IMR-90 (cell line): ENCODE measurements around the gene KCTD10. TPM values are rescaled to one million over a fixed set of nuclear protein-coding genes. Genes with fewer than 3 reads are reported as not detected.

Experiments
- ATAC-seq: fragments of 200-7000 bp; cut with Tn5 transposase; 2 replicates; pipeline ENCODE4 v1.9.1; 2020; ENCODE audit warnings: low read depth, mild to moderate bottlenecking, moderate library complexity
- BruUV-seq: library from RNA; stranded (reverse); fragments of 400-500 nt; replicated peaks from 2 replicates; lab custom pipeline; 2021; lab: Mats Ljungman, UMichigan
- CTCF ChIA-PET: fragments of 300-600 bp; formaldehyde crosslinking; extraction: SDS; loops from one replicate; lab custom pipeline; 2021; ENCODE audit warnings: antibody characterized with exemption; lab: Yijun Ruan, JAX
- POLR2A ChIA-PET: fragments of 300-600 bp; sonication (Branson Sonifier 250); formaldehyde crosslinking; loops from one replicate; lab custom pipeline; 2022; ENCODE audit warnings: antibody characterized with exemption; ENCODE audit not compliant: unreplicated experiment; lab: Charles Lee
- DNase-seq: peaks from one replicate; pipeline ENCODE4 v3.0.0; 2013
- H2AFZ ChIP-seq: replicated peaks from 2 replicates; pipeline ENCODE3; 2013; ENCODE audit warnings: low read length, mild to moderate bottlenecking; ENCODE audit not compliant: poor library complexity
- H2AK5ac ChIP-seq: 2 replicates; pipeline ENCODE4 v1.6.1; 2013; ENCODE audit warnings: low read depth, low read length, inconsistent platforms
- H2AK9ac ChIP-seq: replicated peaks from 2 replicates; pipeline ENCODE3; 2013; ENCODE audit warnings: mild to moderate bottlenecking, low read depth, low read length, moderate library complexity; ENCODE audit not compliant: poor library complexity
- H2BK120ac ChIP-seq: 2 replicates; pipeline ENCODE4 v1.6.1; 2013; ENCODE audit warnings: low read depth, low read length, inconsistent platforms
- H2BK15ac ChIP-seq: 3 replicates; pipeline ENCODE4 v1.6.1; 2013; ENCODE audit warnings: low read depth, low read length, inconsistent platforms
- H2BK20ac ChIP-seq: 2 replicates; pipeline ENCODE4 v1.6.1; 2013; ENCODE audit warnings: low read depth, mild to moderate bottlenecking, inconsistent platforms, low read length, moderate library complexity
- H2BK5ac ChIP-seq: 2 replicates; pipeline ENCODE4 v1.6.1; 2013; ENCODE audit warnings: mild to moderate bottlenecking, low read depth, low read length, inconsistent platforms; ENCODE audit not compliant: poor library complexity, severe bottlenecking
- H3K14ac ChIP-seq: replicated peaks from 2 replicates; pipeline ENCODE4 v1.6.1; 2013; ENCODE audit warnings: low read depth, low read length, inconsistent platforms
- H3K18ac ChIP-seq: 2 replicates; pipeline ENCODE4 v1.6.1; 2013; ENCODE audit warnings: low read depth, low read length, control low read depth
- H3K23ac ChIP-seq: 2 replicates; pipeline ENCODE4 v1.6.1; 2013; ENCODE audit warnings: low read depth, low read length, inconsistent platforms
- H3K27ac ChIP-seq: 2 replicates; pipeline ENCODE4 v1.5.1; 2013; ENCODE audit warnings: mild to moderate bottlenecking, control low read depth, low read length; ENCODE audit not compliant: insufficient read depth
- H3K27me3 ChIP-seq: 2 replicates; pipeline ENCODE4 v1.6.1; 2013; ENCODE audit warnings: low read length; ENCODE audit not compliant: control insufficient read depth, insufficient read depth
- H3K36me3 ChIP-seq: 2 replicates; pipeline ENCODE4 v1.6.1; 2013; ENCODE audit warnings: low read length, mixed read lengths; ENCODE audit not compliant: control insufficient read depth, insufficient read depth
- H3K4ac ChIP-seq: 2 replicates; pipeline ENCODE4 v1.6.1; 2013; ENCODE audit warnings: low read depth, low read length, inconsistent platforms
- H3K4me1 ChIP-seq: 2 replicates; pipeline ENCODE4 v1.6.1; 2013; ENCODE audit warnings: low read length, mixed read lengths; ENCODE audit not compliant: control insufficient read depth, insufficient read depth
- H3K4me2 ChIP-seq: 2 replicates; pipeline ENCODE4 v1.6.1; 2013; ENCODE audit warnings: low read depth, mild to moderate bottlenecking, control low read depth, low read length, moderate library complexity
- H3K4me3 ChIP-seq: 2 replicates; pipeline ENCODE4 v1.5.1; 2013; ENCODE audit warnings: low read depth, mild to moderate bottlenecking, control low read depth, low read length, moderate library complexity; ENCODE audit not compliant: insufficient read depth
- H3K56ac ChIP-seq: 2 replicates; pipeline ENCODE4 v1.6.1; 2013; ENCODE audit warnings: low read length, inconsistent platforms; ENCODE audit not compliant: insufficient read depth; ENCODE audit errors: extremely low read depth
- H3K79me1 ChIP-seq, 2 experiments: 2 replicates each; pipeline ENCODE4 v1.6.1; 2013; ENCODE audit warnings: low read length in 2 of 2, inconsistent platforms in 1 of 2, low read depth in 1 of 2
- H3K9ac ChIP-seq: 2 replicates; pipeline ENCODE4 v1.6.1; 2013; ENCODE audit warnings: low read depth, low read length, control low read depth
- H3K9me1 ChIP-seq: 2 replicates; pipeline ENCODE4 v1.6.1; 2013; ENCODE audit warnings: low read length, inconsistent platforms; ENCODE audit not compliant: insufficient read depth
- H3K9me3 ChIP-seq: 2 replicates; pipeline ENCODE4 v1.6.1; 2013; ENCODE audit warnings: low read length; ENCODE audit not compliant: control insufficient read depth, insufficient read depth
- H4K20me1 ChIP-seq: 2 replicates; pipeline ENCODE4 v1.6.1; 2013; ENCODE audit warnings: low read length, inconsistent platforms; ENCODE audit not compliant: insufficient read depth
- H4K5ac ChIP-seq: 2 replicates; pipeline ENCODE4 v1.6.1; 2013; ENCODE audit warnings: mild to moderate bottlenecking, low read depth, low read length, control low read depth
- H4K8ac ChIP-seq, 2 experiments: 2 replicates each; pipeline ENCODE4 v1.6.1; 2013; ENCODE audit warnings: low read depth in 2 of 2, low read length in 2 of 2, control low read depth in 1 of 2, inconsistent platforms in 1 of 2
- H4K91ac ChIP-seq: 2 replicates; pipeline ENCODE4 v1.6.1; 2013; ENCODE audit warnings: low read depth, low read length, inconsistent platforms; ENCODE audit not compliant: insufficient read depth
- CHD1 ChIP-seq: IDR thresholded peaks from 2 replicates; pipeline ENCODE4 v1.6.1; 2012; ENCODE audit warnings: low read depth, low read length, improper control_type of control experiment
- FOS ChIP-seq: fragments of 150-350 bp; IDR thresholded peaks from 2 replicates; pipeline ENCODE4 v1.6.1; 2016; ENCODE audit warnings: low read depth, low read length
- MAFK ChIP-seq: IDR thresholded peaks from 2 replicates; pipeline ENCODE4 v1.6.1; 2012; ENCODE audit warnings: low read depth, low read length, improper control_type of control experiment
- MAZ ChIP-seq: IDR thresholded peaks from 2 replicates; pipeline ENCODE4 v1.6.1; 2012; ENCODE audit warnings: low read depth, mild to moderate bottlenecking, low read length, improper control_type of control experiment, moderate library complexity, borderline replicate concordance
- NFE2L2 ChIP-seq: fragments of 150-350 bp; IDR thresholded peaks from 2 replicates; pipeline ENCODE4 v1.6.1; 2016; ENCODE audit warnings: low read depth, mild to moderate bottlenecking, low read length
- POLR2A ChIP-seq: IDR thresholded peaks from 2 replicates; pipeline ENCODE4 v1.6.1; 2012; ENCODE audit warnings: mild to moderate bottlenecking, low read depth, low read length
- RAD21 ChIP-seq: IDR thresholded peaks from 2 replicates; pipeline ENCODE4 v1.6.1; 2012; ENCODE audit warnings: low read length, improper control_type of control experiment
- RFX5 ChIP-seq: IDR thresholded peaks from 2 replicates; pipeline ENCODE4 v1.8.0; 2012; ENCODE audit warnings: low read depth, mild to moderate bottlenecking, low read length, moderate library complexity
- SMC3 ChIP-seq: fragments of 150-350 bp; IDR thresholded peaks from 2 replicates; pipeline ENCODE4 v1.6.1; 2016; ENCODE audit warnings: low read depth, mild to moderate bottlenecking, antibody characterized with exemption, low read length, moderate library complexity
- WGBS, 2 experiments: methylation state at CpG; one replicate each; pipeline versions ENCODE4 v1.1.5 to v1.1.7; 2013; ENCODE audit warnings: missing lambda C conversion rate in 2 of 2; ENCODE audit not compliant: insufficient read length in 1 of 2; ENCODE audit errors: extremely low coverage in 2 of 2; 5-methylcytosine and 5-hydroxymethylcytosine counted together
- dilution Hi-C: fragments of 300-500 bp; cut with HindIII; formaldehyde crosslinking; loops from one replicate; pipeline ENCODE4 v1.14.3; 2018; ENCODE audit warnings: low sequenced_read_pairs; ENCODE audit not compliant: unreplicated experiment
- in situ Hi-C: fragments of 300-500 bp; cut with MboI; formaldehyde crosslinking; loops from 3 replicates; pipeline ENCODE4 v1.14.3; 2019; ENCODE audit warnings: low sequenced_read_pairs, inconsistent platforms, mixed read lengths
- intact Hi-C: fragments of 100-400 bp; cut with micrococcal nuclease; formaldehyde crosslinking; loops from 2 replicates; pipeline ENCODE4 v1.10.0; 2022
- polyA plus RNA-seq, 3 experiments: library from polyadenylated mRNA; depleted of rRNA; stranded (reverse); fragments of >200 nt; gene quantifications; 2 replicates each; pipeline ENCODE4 v1.2.3, GENCODE V29; 2012; ENCODE audit warnings: low replicate concordance in 1 of 3
- total RNA-seq: library from RNA; depleted of rRNA; stranded (reverse); fragments of >200 nt; gene quantifications from 2 replicates; pipeline ENCODE4 v1.2.3, GENCODE V29; 2012
- TF ChIP-seq, protein P1 (sequence below): conservative IDR thresholded peaks from 2 replicates; pipeline ENCODE4 v1.5.1; 2012; ENCODE audit warnings: mild to moderate bottlenecking, low read depth, low read length, improper control_type of control experiment
- TF ChIP-seq, protein P2 (sequence below): fragments of 150-350 bp; IDR thresholded peaks from 2 replicates; pipeline ENCODE4 v1.6.1; 2017; ENCODE audit warnings: mild to moderate bottlenecking, antibody characterized with exemption, low read length, low read depth

Gene KCTD10
- total and polyA plus RNA-seq, 2 of the 4 experiments (the other 2 are of a cell fraction) = 72.1 to 88.4 TPM

DNA sequence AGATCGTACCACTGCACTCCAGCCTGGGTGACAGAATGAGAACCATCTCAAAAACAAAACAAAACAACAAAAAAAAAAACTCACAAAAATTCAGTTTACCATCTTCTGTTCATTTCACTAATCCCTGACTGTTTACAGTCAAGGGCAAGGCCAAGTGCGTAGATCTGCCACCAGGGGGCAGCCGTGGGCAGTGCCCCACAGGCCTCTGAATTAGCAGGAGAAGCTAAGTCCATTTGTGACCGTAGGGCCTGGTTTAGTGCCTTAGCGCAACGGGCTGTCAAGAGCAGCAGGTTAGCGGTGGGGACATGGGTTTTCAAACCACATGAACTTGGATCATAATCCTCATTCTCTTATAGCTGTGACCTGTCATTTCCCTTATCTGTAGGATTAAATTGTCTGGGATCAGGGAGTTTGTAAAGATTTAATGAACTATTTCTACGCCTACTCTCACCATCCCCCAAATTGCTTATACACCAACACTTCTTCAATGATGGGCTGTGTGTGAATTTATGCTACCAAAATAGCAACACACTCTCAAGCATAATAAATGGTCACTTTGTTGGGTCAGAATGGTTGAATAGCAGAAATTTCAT is 49.0 kb downstream of the KCTD10 start:
- Histone ChIP-seq H2BK5ac (no peak overlapping the region), H2BK15ac (no peak overlapping the region), H4K5ac (no peak overlapping the region), H3K4me1 (no peaks in the 10 kb centered on the region), H3K27ac (no peak overlapping the region), H3K18ac (no peak overlapping the region), H2AFZ (peak overlapping the region; percentile 79), H4K8ac (no peak overlapping the region), H3K4ac (no peak overlapping the region), H3K4me3 (no peak overlapping the region), H3K27me3 (peaks cover 13% of the 10 kb centered on the region; the same call in 1 of the 2 replicates), H4K20me1 (no peaks in the 10 kb centered on the region), H3K14ac (no peak overlapping the region), H2BK20ac (no peak overlapping the region), H3K4me2 (no peak overlapping the region), H3K56ac (no peak overlapping the region), H3K79me1 (no peaks in the 10 kb centered on the region), H3K9me1 (no peaks in the 10 kb centered on the region), H3K36me3 (no peaks in the 10 kb centered on the region), H2BK120ac (no peak overlapping the region), H2AK9ac (peak overlapping the region; percentile 12), H3K23ac (no peak overlapping the region), H4K91ac (no peak overlapping the region), H3K9me3 (no peaks in the 10 kb centered on the region), H3K9ac (no peak overlapping the region), H2AK5ac (no peak overlapping the region)
- ATAC-seq (peak; percentile 98), DNase-seq (peak; percentile 79)
- no TSS peak for BruUV-seq
- TF ChIP-seq MAFK = no peak
- peak; percentile 87 for TF ChIP-seq SMC3
- TF ChIP-seq, protein P1, sequence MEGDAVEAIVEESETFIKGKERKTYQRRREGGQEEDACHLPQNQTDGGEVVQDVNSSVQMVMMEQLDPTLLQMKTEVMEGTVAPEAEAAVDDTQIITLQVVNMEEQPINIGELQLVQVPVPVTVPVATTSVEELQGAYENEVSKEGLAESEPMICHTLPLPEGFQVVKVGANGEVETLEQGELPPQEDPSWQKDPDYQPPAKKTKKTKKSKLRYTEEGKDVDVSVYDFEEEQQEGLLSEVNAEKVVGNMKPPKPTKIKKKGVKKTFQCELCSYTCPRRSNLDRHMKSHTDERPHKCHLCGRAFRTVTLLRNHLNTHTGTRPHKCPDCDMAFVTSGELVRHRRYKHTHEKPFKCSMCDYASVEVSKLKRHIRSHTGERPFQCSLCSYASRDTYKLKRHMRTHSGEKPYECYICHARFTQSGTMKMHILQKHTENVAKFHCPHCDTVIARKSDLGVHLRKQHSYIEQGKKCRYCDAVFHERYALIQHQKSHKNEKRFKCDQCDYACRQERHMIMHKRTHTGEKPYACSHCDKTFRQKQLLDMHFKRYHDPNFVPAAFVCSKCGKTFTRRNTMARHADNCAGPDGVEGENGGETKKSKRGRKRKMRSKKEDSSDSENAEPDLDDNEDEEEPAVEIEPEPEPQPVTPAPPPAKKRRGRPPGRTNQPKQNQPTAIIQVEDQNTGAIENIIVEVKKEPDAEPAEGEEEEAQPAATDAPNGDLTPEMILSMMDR = peak; percentile 96
- TF ChIP-seq CHD1 = no peak
- no peak for TF ChIP-seq RFX5
- TF ChIP-seq FOS = no peak
- TF ChIP-seq RAD21 = peak; percentile 87
- no peak for TF ChIP-seq MAZ
- TF ChIP-seq, protein P2, sequence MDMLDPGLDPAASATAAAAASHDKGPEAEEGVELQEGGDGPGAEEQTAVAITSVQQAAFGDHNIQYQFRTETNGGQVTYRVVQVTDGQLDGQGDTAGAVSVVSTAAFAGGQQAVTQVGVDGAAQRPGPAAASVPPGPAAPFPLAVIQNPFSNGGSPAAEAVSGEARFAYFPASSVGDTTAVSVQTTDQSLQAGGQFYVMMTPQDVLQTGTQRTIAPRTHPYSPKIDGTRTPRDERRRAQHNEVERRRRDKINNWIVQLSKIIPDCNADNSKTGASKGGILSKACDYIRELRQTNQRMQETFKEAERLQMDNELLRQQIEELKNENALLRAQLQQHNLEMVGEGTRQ = no peak
- TF ChIP-seq NFE2L2 = no peak
- no peak for TF ChIP-seq POLR2A
- ChIA-PET POLR2A (no interaction called here), CTCF (interaction anchor here (0.5 to 1.3 kb wide), 22 partner anchors 9 to 701 kb away, joined by 3 to 8 read pairs (median 4); partner anchors contain the start of gene KCTD10)
- in situ Hi-C loops (loop anchor here (10.0 kb wide), 1 partner anchor 347 kb away; no protein-coding TSS in a partner anchor), intact Hi-C loops (loop anchor here (1.0 to 5.0 kb wide), 4 partner anchors 49 to 347 kb away; partner anchors contain the start of genes KCTD10, MMAB, MVK and UBE3B), dilution Hi-C loops (no loop called here)
- WGBS, 2 experiments = no CpG with 5 or more reads among the region's 8 CpGs
